HEK293 (cell line): Measurements from ENCODE around the gene SAMD14.
A peak's percentile ranks its signal among the peaks of the same experiment; 100 is the strongest.

ENCODE experiments used
- CTCF ChIA-PET: fragments of 350-600 bp; formaldehyde crosslinking; extraction: SDS; loops from one replicate; lab custom pipeline; 2021; ENCODE audit warnings: antibody characterized with exemption; lab: Yijun Ruan, JAX
- POLR2A ChIA-PET: fragments of 300-600 bp; formaldehyde crosslinking; extraction: SDS; loops from one replicate; lab custom pipeline; 2020; ENCODE audit warnings: antibody characterized with exemption, inconsistent platforms; lab: Yijun Ruan, JAX
- H3K27ac ChIP-seq: fragments of 200-500 bp; sonication (Bioruptor generic); 2 replicates; pipeline ENCODE4 v1.5.1; 2014; ENCODE audit warnings: low read depth, low read length, control low read depth, inconsistent platforms; ENCODE audit errors: extremely low read depth
- H3K36me3 ChIP-seq, 2 experiments: fragments of 200-500 bp in 1 of 2; sonication (Bioruptor generic) in 1 of 2; 1 replicate in 1 of 2; 2 replicates in 1 of 2; pipeline ENCODE4 v1.5.1; 2014 to 2017; ENCODE audit warnings: inconsistent platforms in 2 of 2, low read length in 2 of 2; ENCODE audit not compliant: control insufficient read depth in 2 of 2, insufficient read depth in 1 of 2
- H3K4me1 ChIP-seq: fragments of 200-500 bp; sonication (Bioruptor generic); 2 replicates; pipeline ENCODE4 v1.5.1; 2014; ENCODE audit warnings: mild to moderate bottlenecking, low read length, inconsistent platforms; ENCODE audit not compliant: control insufficient read depth, insufficient read depth
- H3K4me3 ChIP-seq: 2 replicates; pipeline ENCODE4 v1.5.1; 2011; ENCODE audit warnings: low read depth, mild to moderate bottlenecking, control low read depth, low read length, moderate library complexity
- H3K9me3 ChIP-seq: fragments of 200-500 bp; sonication (Bioruptor generic); 2 replicates; pipeline ENCODE4 v1.5.1; 2014; ENCODE audit warnings: low read depth, low read length, inconsistent platforms; ENCODE audit not compliant: control insufficient read depth, insufficient read depth
- AEBP2 ChIP-seq: fragments of 450-650 bp; formaldehyde crosslinking; IDR thresholded peaks from 2 replicates; pipeline ENCODE4 v1.5.1; 2016; ENCODE audit warnings: missing biosample characterization, missing genetic modification characterization, borderline replicate concordance
- BCL11B ChIP-seq: fragments of 450-650 bp; formaldehyde crosslinking; IDR thresholded peaks from 2 replicates; pipeline ENCODE4 v1.5.1; 2016; ENCODE audit warnings: low read depth, missing biosample characterization, missing genetic modification characterization
- GLI4 ChIP-seq: fragments of 450-650 bp; formaldehyde crosslinking; IDR thresholded peaks from 2 replicates; pipeline ENCODE4 v1.5.1; 2016; ENCODE audit warnings: missing biosample characterization, missing genetic modification characterization
- HOXC10 ChIP-seq: sonication (generic); formaldehyde crosslinking; IDR thresholded peaks from 2 replicates; pipeline ENCODE4 v1.8.1; 2023; ENCODE audit warnings: mild to moderate bottlenecking, missing genetic modification reagents
- KLF16 ChIP-seq: fragments of 450-650 bp; formaldehyde crosslinking; IDR thresholded peaks from 2 replicates; pipeline ENCODE4 v1.5.1; 2017; ENCODE audit warnings: missing biosample characterization, missing genetic modification characterization
- MZF1 ChIP-seq: fragments of 450-650 bp; formaldehyde crosslinking; IDR thresholded peaks from 2 replicates; pipeline ENCODE4 v1.5.1; 2017; ENCODE audit warnings: missing biosample characterization, missing genetic modification characterization, borderline replicate concordance
- PBX3 ChIP-seq: sonication (generic); formaldehyde crosslinking; IDR thresholded peaks from 2 replicates; pipeline ENCODE4 v1.8.1; 2022; ENCODE audit warnings: mild to moderate bottlenecking, moderate library complexity, missing genetic modification reagents
- RBAK ChIP-seq: fragments of 450-650 bp; formaldehyde crosslinking; IDR thresholded peaks from 2 replicates; pipeline ENCODE4 v1.5.1; 2016; ENCODE audit warnings: missing biosample characterization, missing genetic modification characterization
- TRIM28 ChIP-seq: IDR thresholded peaks from 2 replicates; pipeline ENCODE4 v1.6.1; 2011; ENCODE audit warnings: low read length, control low read depth, borderline replicate concordance
- ZBTB7A ChIP-seq: fragments of 450-650 bp; formaldehyde crosslinking; IDR thresholded peaks from 2 replicates; pipeline ENCODE4 v1.5.1; 2016; ENCODE audit warnings: low read depth, missing biosample characterization, missing genetic modification characterization
- ZFHX2 ChIP-seq: fragments of 450-650 bp; formaldehyde crosslinking; conservative IDR thresholded peaks from 2 replicates; pipeline ENCODE4 v1.5.1; 2016; ENCODE audit warnings: missing biosample characterization, missing genetic modification characterization
- ZFP3 ChIP-seq: fragments of 450-650 bp; formaldehyde crosslinking; IDR thresholded peaks from 2 replicates; pipeline ENCODE4 v1.5.1; 2016; ENCODE audit warnings: low read depth, missing biosample characterization, missing genetic modification characterization
- ZNF132 ChIP-seq: fragments of 450-650 bp; formaldehyde crosslinking; IDR thresholded peaks from 2 replicates; pipeline ENCODE4 v1.5.1; 2017; ENCODE audit warnings: missing biosample characterization, missing genetic modification characterization, borderline replicate concordance
- ZNF133 ChIP-seq: fragments of 450-650 bp; formaldehyde crosslinking; IDR thresholded peaks from 2 replicates; pipeline ENCODE4 v1.5.1; 2016; ENCODE audit warnings: missing biosample characterization, missing genetic modification characterization
- ZNF18 ChIP-seq: fragments of 450-650 bp; formaldehyde crosslinking; IDR thresholded peaks from 2 replicates; pipeline ENCODE4 v1.5.1; 2016; ENCODE audit warnings: missing biosample characterization, missing genetic modification characterization
- ZNF2 ChIP-seq: fragments of 450-650 bp; formaldehyde crosslinking; IDR thresholded peaks from 2 replicates; pipeline ENCODE4 v1.5.1; 2016; ENCODE audit warnings: missing biosample characterization, missing genetic modification characterization
- ZNF211 ChIP-seq: fragments of 450-650 bp; formaldehyde crosslinking; IDR thresholded peaks from 2 replicates; pipeline ENCODE4 v1.5.1; 2016; ENCODE audit warnings: low read depth, missing biosample characterization, missing genetic modification characterization
- ZNF221 ChIP-seq: fragments of 450-650 bp; formaldehyde crosslinking; IDR thresholded peaks from 2 replicates; pipeline ENCODE4 v1.5.1; 2017; ENCODE audit warnings: missing biosample characterization, missing genetic modification characterization, borderline replicate concordance
- ZNF223 ChIP-seq: fragments of 450-650 bp; formaldehyde crosslinking; IDR thresholded peaks from 2 replicates; pipeline ENCODE4 v1.5.1; 2016; ENCODE audit warnings: missing biosample characterization, missing genetic modification characterization
- ZNF302 ChIP-seq: fragments of 450-650 bp; formaldehyde crosslinking; IDR thresholded peaks from 2 replicates; pipeline ENCODE4 v1.5.1; 2016; ENCODE audit warnings: missing biosample characterization, missing genetic modification characterization, low read depth
- ZNF335 ChIP-seq: fragments of 450-650 bp; formaldehyde crosslinking; conservative IDR thresholded peaks from 2 replicates; pipeline ENCODE4 v1.5.1; 2016; ENCODE audit warnings: missing biosample characterization, missing genetic modification characterization
- ZNF341 ChIP-seq: fragments of 450-650 bp; formaldehyde crosslinking; IDR thresholded peaks from 2 replicates; pipeline ENCODE4; 2016; ENCODE audit warnings: low read depth, missing biosample characterization, missing genetic modification characterization
- ZNF423 ChIP-seq: fragments of 450-650 bp; formaldehyde crosslinking; IDR thresholded peaks from 2 replicates; pipeline ENCODE4 v1.5.1; 2016; ENCODE audit warnings: missing biosample characterization, missing genetic modification characterization
- ZNF514 ChIP-seq: fragments of 450-650 bp; formaldehyde crosslinking; IDR thresholded peaks from 2 replicates; pipeline ENCODE4 v1.5.1; 2016; ENCODE audit warnings: missing biosample characterization, missing genetic modification characterization
- ZNF555 ChIP-seq: fragments of 450-650 bp; formaldehyde crosslinking; conservative IDR thresholded peaks from 2 replicates; pipeline ENCODE4 v1.5.1; 2017; ENCODE audit warnings: missing biosample characterization, mild to moderate bottlenecking, missing genetic modification characterization, inconsistent platforms
- ZNF560 ChIP-seq: fragments of 450-650 bp; formaldehyde crosslinking; IDR thresholded peaks from 2 replicates; pipeline ENCODE4 v1.5.1; 2017; ENCODE audit warnings: missing biosample characterization, missing genetic modification characterization, borderline replicate concordance
- ZNF600 ChIP-seq: fragments of 450-650 bp; formaldehyde crosslinking; IDR thresholded peaks from 2 replicates; pipeline ENCODE4 v1.5.1; 2016; ENCODE audit warnings: missing biosample characterization, missing genetic modification characterization
- ZNF624 ChIP-seq: fragments of 450-650 bp; formaldehyde crosslinking; IDR thresholded peaks from 2 replicates; pipeline ENCODE4 v1.5.1; 2017; ENCODE audit warnings: missing biosample characterization, missing genetic modification characterization
- ZNF658 ChIP-seq: fragments of 450-650 bp; formaldehyde crosslinking; IDR thresholded peaks from 2 replicates; pipeline ENCODE4; 2016; ENCODE audit warnings: missing biosample characterization, missing genetic modification characterization
- ZNF747 ChIP-seq: fragments of 450-650 bp; formaldehyde crosslinking; IDR thresholded peaks from 2 replicates; pipeline ENCODE4 v1.5.1; 2016; ENCODE audit warnings: missing biosample characterization, missing genetic modification characterization
- ZNF777 ChIP-seq: fragments of 450-650 bp; formaldehyde crosslinking; IDR thresholded peaks from 2 replicates; pipeline ENCODE4 v1.5.1; 2017; ENCODE audit warnings: missing biosample characterization, missing genetic modification characterization, borderline replicate concordance
- ZNF785 ChIP-seq: fragments of 450-650 bp; formaldehyde crosslinking; IDR thresholded peaks from 2 replicates; pipeline ENCODE4 v1.5.1; 2016; ENCODE audit warnings: missing biosample characterization, missing genetic modification characterization
- ZXDB ChIP-seq: fragments of 450-650 bp; formaldehyde crosslinking; IDR thresholded peaks from 2 replicates; pipeline ENCODE4 v1.5.1; 2016; ENCODE audit warnings: missing biosample characterization, missing genetic modification characterization

The SAMD14 gene

GRCh38 chr17:50096092-50096491 lies 33.9 kb downstream of the SAMD14 start:
- TF ChIP-seq ZNF514 (tag by site-specific recombination): no peak
- no peak for TF ChIP-seq HOXC10 (CRISPR knock-in tag)
- no peak for TF ChIP-seq RBAK (tag by site-specific recombination)
- peak; percentile 22; the same call in 1 of the 2 replicates for TF ChIP-seq ZNF600 (tag by site-specific recombination)
- Histone ChIP-seq H3K4me3 (peak overlapping the region; percentile 85), H3K4me1 (peaks cover 7% of the 10 kb centered on the region), H3K9me3 (no peaks in the 10 kb centered on the region), H3K36me3 (peaks cover 0 to 38% of the 10 kb centered on the region in 2 experiments; a peak in 1 of 3 replicates), H3K27ac (peak overlapping the region; percentile 45; the same call in 1 of the 2 replicates)
- CTCF ChIA-PET: interaction anchor here (0.7 to 3.7 kb wide), 5 partner anchors 9 to 201 kb away, joined by 3 to 17 read pairs (median 6); partner anchors contain the start of gene ITGA3
- POLR2A ChIA-PET: interaction anchor here (1.5 kb wide), 1 partner anchor 16 kb away, joined by 4 read pairs; no protein-coding TSS in a partner anchor

- no peaks in the 10 kb centered on the region for H3K9me3 ChIP-seq
- H3K4me3 ChIP-seq: peak overlapping the region; percentile 85
- H3K4me1 ChIP-seq: peaks cover 6% of the 10 kb centered on the region
- peaks cover 0 to 34% of the 10 kb centered on the region in 2 experiments; a peak in 1 of 3 replicates for H3K36me3 ChIP-seq
- CTCF ChIA-PET: interaction anchor here (0.7 to 3.7 kb wide), 5 partner anchors 8 to 193 kb away, joined by 3 to 17 read pairs (median 6); partner anchors contain the start of gene ITGA3
- peak overlapping the region; percentile 45; the same call in 1 of the 2 replicates for H3K27ac ChIP-seq
- POLR2A ChIA-PET: interaction anchor here (1.5 kb wide), 1 partner anchor 16 kb away, joined by 4 read pairs; no protein-coding TSS in a partner anchor
- TF ChIP-seq ZFHX2 (0 out of 2 replicates have a peak, but pooled peaks have one; percentile 4), ZNF302 (tag by site-specific recombination) (no peak), PBX3 (CRISPR knock-in tag) (no peak), ZFP3 (tag by site-specific recombination) (no peak), ZNF658 (no peak), ZXDB (tag by site-specific recombination) (no peak), ZNF223 (tag by site-specific recombination) (0 out of 2 replicates have a peak, but pooled peaks have one; percentile 40), AEBP2 (tag by site-specific recombination) (no peak), ZNF133 (tag by site-specific recombination) (no peak), ZNF18 (no peak), ZNF132 (tag by site-specific recombination) (no peak), TRIM28 (no peak), ZNF624 (no peak), ZNF2 (tag by site-specific recombination) (0 out of 2 replicates have a peak, but pooled peaks have one; percentile 15), ZNF211 (tag by site-specific recombination) (no peak), ZNF555 (tag by site-specific recombination) (no peak), ZNF785 (tag by site-specific recombination) (no peak), ZNF600 (tag by site-specific recombination) (no peak; the same call in 1 of the 2 replicates), ZNF747 (tag by site-specific recombination) (no peak), KLF16 (tag by site-specific recombination) (no peak), ZNF221 (tag by site-specific recombination) (no peak), ZNF777 (tag by site-specific recombination) (0 out of 2 replicates have a peak, but pooled peaks have one; percentile 5), ZNF335 (tag by site-specific recombination) (peak; percentile 65), GLI4 (tag by site-specific recombination) (0 out of 2 replicates have a peak, but pooled peaks have one; percentile 15), ZNF341 (tag by site-specific recombination) (no peak), ZBTB7A (tag by site-specific recombination) (0 out of 2 replicates have a peak, but pooled peaks have one; percentile 42), BCL11B (tag by site-specific recombination) (0 out of 2 replicates have a peak, but pooled peaks have one; percentile 17), ZNF560 (tag by site-specific recombination) (no peak), MZF1 (tag by site-specific recombination) (no peak), ZNF423 (tag by site-specific recombination) (no peak)
Measured at GRCh38 chr17:50095626-50096037, 34.3 kb downstream of the SAMD14 start.
